HepG2 (cell line): ENCODE measurements around the gene LEF1.

ENCODE experiments used
- CERS6 ChIP-seq: sonication (generic); formaldehyde crosslinking; IDR thresholded peaks from 2 replicates; pipeline ENCODE4 v1.5.0; 2020; ENCODE audit warnings: missing genetic modification reagents
- JUND ChIP-seq: sonication (generic); formaldehyde crosslinking; IDR thresholded peaks from 2 replicates; pipeline ENCODE4 v1.8.0; 2022; ENCODE audit warnings: mild to moderate bottlenecking, missing genetic modification reagents
- NR2F6 ChIP-seq, 2 experiments: IDR thresholded peaks; 2 replicates each; pipeline ENCODE4 v1.6.1; 2016; ENCODE audit warnings: antibody characterized with exemption in 1 of 2, mild to moderate bottlenecking in 1 of 2
- POLR2AphosphoS5 ChIP-seq: IDR thresholded peaks from 2 replicates; pipeline ENCODE4 v1.6.1; 2012; ENCODE audit warnings: low read depth, low read length
- SMC3 ChIP-seq: IDR thresholded peaks from 2 replicates; pipeline ENCODE4 v1.6.1; 2011; ENCODE audit warnings: low read length, improper control_type of control experiment
- THRA ChIP-seq: sonication (generic); formaldehyde crosslinking; IDR thresholded peaks from 2 replicates; pipeline ENCODE4 v1.4.0; 2020; ENCODE audit warnings: missing genetic modification reagents, borderline replicate concordance
- USF2 ChIP-seq, 2 experiments: sonication (generic) in 1 of 2; formaldehyde crosslinking in 1 of 2; IDR thresholded peaks; 2 replicates each; pipeline versions ENCODE4 v1.5.1 to v1.6.1; 2011 to 2020; ENCODE audit warnings: borderline replicate concordance in 1 of 2, low read depth in 1 of 2, low read length in 1 of 2, mild to moderate bottlenecking in 1 of 2, missing genetic modification reagents in 1 of 2, moderate library complexity in 1 of 2
- ZSCAN25 ChIP-seq: sonication (generic); formaldehyde crosslinking; IDR thresholded peaks from 2 replicates; pipeline ENCODE4 v1.8.0; 2022; ENCODE audit warnings: mild to moderate bottlenecking, missing genetic modification reagents
- TF ChIP-seq, protein P1 (sequence below): sonication (generic); formaldehyde crosslinking; IDR thresholded peaks from 2 replicates; pipeline ENCODE4 v1.5.0; 2020; ENCODE audit warnings: mild to moderate bottlenecking, missing genetic modification reagents, moderate library complexity

DNA sequence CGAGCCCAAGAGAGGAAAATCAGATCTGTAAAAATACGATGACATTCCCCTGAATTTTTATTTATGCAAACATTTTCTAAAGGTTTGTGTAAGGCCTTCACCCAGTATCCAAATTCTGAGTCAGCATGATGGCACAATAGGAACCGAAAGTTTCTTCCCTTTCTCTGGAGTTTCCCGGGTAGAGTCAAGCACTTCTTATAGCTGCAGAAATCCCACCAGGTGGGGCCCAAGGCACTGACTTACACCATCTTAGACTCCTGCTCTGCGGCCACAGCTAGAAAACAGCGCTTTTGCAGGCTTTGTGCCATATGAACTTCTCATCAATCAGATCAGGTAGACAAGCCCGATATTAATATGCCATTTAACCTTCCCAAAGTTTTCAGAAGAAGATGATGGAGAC is 13.4 kb downstream of the LEF1 start:
- TF ChIP-seq, protein P1, sequence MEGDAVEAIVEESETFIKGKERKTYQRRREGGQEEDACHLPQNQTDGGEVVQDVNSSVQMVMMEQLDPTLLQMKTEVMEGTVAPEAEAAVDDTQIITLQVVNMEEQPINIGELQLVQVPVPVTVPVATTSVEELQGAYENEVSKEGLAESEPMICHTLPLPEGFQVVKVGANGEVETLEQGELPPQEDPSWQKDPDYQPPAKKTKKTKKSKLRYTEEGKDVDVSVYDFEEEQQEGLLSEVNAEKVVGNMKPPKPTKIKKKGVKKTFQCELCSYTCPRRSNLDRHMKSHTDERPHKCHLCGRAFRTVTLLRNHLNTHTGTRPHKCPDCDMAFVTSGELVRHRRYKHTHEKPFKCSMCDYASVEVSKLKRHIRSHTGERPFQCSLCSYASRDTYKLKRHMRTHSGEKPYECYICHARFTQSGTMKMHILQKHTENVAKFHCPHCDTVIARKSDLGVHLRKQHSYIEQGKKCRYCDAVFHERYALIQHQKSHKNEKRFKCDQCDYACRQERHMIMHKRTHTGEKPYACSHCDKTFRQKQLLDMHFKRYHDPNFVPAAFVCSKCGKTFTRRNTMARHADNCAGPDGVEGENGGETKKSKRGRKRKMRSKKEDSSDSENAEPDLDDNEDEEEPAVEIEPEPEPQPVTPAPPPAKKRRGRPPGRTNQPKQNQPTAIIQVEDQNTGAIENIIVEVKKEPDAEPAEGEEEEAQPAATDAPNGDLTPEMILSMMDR (CRISPR knock-in tag), result no peak
- TF ChIP-seq THRA (CRISPR knock-in tag), result no peak
- TF ChIP-seq USF2 (IDR thresholded peaks at IDR 0.05; ENCODE audit: low read depth, low read length), result no peak
- TF ChIP-seq USF2 (CRISPR knock-in tag; IDR thresholded peaks at IDR 0.05; ENCODE audit: borderline replicate concordance), result no peak
- no peak for TF ChIP-seq CERS6 (CRISPR knock-in tag)
- no peak for TF ChIP-seq JUND (CRISPR knock-in tag)
- TF ChIP-seq POLR2AphosphoS5, result no peak
- no peak for TF ChIP-seq ZSCAN25 (CRISPR knock-in tag)
- TF ChIP-seq SMC3, result no peak
- no peak for TF ChIP-seq NR2F6 (IDR thresholded peaks at IDR 0.05)
- no peak for TF ChIP-seq NR2F6 (CRISPR knock-in tag; IDR thresholded peaks at IDR 0.05)
